ENCODE measurements around the gene PDZRN3.

The PDZRN3 gene

DNA sequence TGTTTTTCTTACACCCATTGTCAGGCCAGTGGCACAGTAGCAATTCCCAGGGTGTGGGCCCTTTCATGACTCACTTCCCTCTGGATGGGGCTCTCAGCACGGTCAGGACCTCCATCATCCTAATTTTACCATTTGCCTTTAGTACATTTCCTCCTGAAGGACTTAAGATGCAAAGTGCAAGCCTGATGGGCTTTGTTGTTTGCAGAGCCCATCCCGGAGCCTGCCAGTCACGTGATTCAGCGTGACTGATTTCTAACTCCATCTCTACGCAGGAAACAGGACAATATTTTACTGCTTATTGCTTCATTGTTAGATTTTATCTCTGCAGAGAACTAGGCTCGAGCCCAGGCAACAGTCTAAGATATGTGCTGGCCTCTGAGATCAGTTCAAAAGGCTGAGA, 223.7 kb downstream of the PDZRN3 start:
- no peak overlapping the region for H3K27ac Mint-ChIP-seq
- H3K27me3 Mint-ChIP-seq, result no peaks in the 10 kb centered on the region
- no peaks in the 10 kb centered on the region for H3K4me1 Mint-ChIP-seq (ENCODE audit: low read depth)
- no peaks in the 10 kb centered on the region for H3K36me3 Mint-ChIP-seq (ENCODE audit: low read depth)
- no peak overlapping the region for H3K4me3 Mint-ChIP-seq
- H3K9me3 Mint-ChIP-seq, result no peaks in the 10 kb centered on the region

DNA sequence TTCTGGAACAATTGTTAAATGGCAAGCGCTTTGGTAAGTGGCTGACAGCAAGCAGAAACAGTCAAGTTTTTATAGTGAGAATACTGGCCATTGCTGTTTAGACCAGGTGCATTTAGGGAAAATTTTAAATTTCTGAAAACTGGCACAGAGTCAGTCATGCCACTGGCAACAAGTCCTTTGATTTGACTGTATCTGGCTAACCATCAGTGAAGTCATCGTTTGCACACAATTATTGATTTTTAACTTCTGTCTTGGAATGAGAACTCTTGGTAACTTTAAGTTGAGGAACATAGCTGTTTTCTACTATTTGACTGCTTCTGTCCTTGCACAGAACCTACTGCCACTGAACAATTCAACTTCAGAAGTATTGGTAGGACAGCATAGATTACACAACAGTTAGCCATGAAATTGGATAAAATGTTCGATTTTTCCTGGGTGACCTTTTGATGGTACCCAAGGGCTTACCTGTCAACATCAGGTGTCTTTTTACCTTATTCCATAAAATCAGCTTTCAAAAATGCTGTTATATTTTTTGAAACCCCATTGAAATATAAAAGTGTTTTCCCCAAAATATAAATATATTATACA, 225.0 kb downstream of the PDZRN3 start:
- H3K36me3 Mint-ChIP-seq (ENCODE audit: low read depth), result no peaks in the 10 kb centered on the region
- no peak overlapping the region for H3K27ac Mint-ChIP-seq
- no peaks in the 10 kb centered on the region for H3K4me1 Mint-ChIP-seq (ENCODE audit: low read depth)
- no peaks in the 10 kb centered on the region for H3K27me3 Mint-ChIP-seq
- no peak overlapping the region for H3K4me3 Mint-ChIP-seq
- H3K9me3 Mint-ChIP-seq, result no peaks in the 10 kb centered on the region

DNA sequence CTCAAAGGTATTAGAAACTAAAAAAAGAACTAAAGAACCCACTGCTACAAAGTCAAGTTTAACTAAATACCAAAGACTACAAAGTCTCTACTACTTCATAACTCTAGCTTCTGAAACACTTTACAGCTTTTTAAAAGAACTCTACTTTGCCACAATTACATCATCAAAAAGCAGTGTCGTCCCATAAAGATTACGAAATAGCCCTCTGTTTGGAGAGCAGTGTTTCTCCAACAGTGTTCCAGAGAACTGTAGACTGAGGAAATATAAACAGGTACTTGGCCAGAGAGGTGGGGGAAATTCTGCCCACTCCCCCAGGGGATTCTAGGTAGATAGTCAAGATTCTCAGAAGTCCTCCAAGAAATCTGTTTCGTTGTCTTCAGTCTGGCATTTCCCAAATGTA, 225.6 kb downstream of the PDZRN3 start:
- Mint-ChIP-seq H3K9me3 (no peaks in the 10 kb centered on the region), H3K36me3 (ENCODE audit: low read depth) (no peaks in the 10 kb centered on the region), H3K4me1 (ENCODE audit: low read depth) (no peaks in the 10 kb centered on the region), H3K27me3 (no peaks in the 10 kb centered on the region), H3K27ac (no peak overlapping the region), H3K4me3 (no peak overlapping the region)

DNA sequence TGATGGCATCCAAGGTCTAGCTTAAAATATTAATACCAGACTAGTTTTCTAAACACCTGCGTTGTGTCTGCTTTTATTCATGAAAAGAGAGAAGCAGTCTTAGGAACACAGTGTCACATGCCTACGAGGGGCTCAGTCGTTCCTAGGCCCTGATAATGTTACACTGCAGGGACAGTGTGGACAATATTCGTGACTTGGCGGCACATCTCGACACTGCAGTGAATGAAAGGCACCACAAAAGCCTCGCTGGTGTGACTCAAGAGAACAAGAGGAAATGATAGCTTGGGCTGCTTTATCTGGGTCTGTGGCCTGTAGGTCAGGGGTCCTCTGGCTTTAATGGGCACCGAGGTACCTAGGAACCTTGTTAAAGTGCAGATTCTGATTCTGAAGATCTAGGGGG, 226.7 kb downstream of the PDZRN3 start:
- Mint-ChIP-seq H3K4me1 (ENCODE audit: low read depth) (no peaks in the 10 kb centered on the region), H3K36me3 (ENCODE audit: low read depth) (no peaks in the 10 kb centered on the region), H3K4me3 (no peak overlapping the region), H3K27ac (no peak overlapping the region), H3K9me3 (no peaks in the 10 kb centered on the region), H3K27me3 (no peaks in the 10 kb centered on the region)

DNA sequence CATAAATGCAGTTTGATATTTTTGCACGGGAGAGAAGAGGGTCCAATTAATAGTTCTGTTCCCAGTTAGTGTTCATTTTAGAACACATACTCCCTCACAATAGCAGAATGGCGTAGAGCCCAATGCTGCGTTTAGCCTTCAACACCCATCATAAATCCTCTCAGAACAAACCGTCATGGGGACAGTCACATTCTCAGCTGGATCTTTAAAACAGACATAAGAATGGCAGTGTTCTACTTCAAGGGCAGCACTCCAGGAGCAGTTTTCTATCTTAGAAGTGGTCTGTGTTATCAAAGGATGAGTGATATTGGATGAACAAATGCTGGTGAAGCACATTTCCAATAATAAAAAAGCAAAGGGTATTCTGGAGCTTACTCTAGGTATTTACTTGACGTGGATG, 230.5 kb downstream of the PDZRN3 start:
- Mint-ChIP-seq H3K4me1 (ENCODE audit: low read depth) (no peaks in the 10 kb centered on the region), H3K36me3 (ENCODE audit: low read depth) (no peaks in the 10 kb centered on the region), H3K9me3 (no peaks in the 10 kb centered on the region), H3K27me3 (no peaks in the 10 kb centered on the region), H3K27ac (no peak overlapping the region), H3K4me3 (no peak overlapping the region)

DNA sequence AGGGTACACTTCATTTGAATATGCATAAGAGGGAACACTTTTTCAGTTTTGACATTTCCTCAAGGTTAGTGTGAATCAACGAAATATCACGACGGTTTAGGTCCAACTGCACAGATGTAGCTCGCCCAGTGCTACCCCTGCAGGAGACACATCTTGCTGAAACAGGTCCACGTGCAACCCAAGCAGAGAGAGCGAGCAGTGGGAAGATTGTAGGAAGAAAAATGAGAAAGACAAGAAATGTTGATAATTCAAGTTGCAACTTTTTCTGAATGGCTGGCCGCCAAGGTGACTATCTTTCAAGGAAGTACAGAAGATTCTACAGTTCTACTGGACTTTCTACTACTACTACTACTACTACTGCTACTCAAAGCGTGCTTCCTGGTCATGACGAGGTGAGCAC, 231.7 kb downstream of the PDZRN3 start:
- no peaks in the 10 kb centered on the region for H3K36me3 Mint-ChIP-seq (ENCODE audit: low read depth)
- no peaks in the 10 kb centered on the region for H3K27me3 Mint-ChIP-seq
- H3K4me1 Mint-ChIP-seq (ENCODE audit: low read depth), result no peaks in the 10 kb centered on the region
- H3K9me3 Mint-ChIP-seq, result no peaks in the 10 kb centered on the region
- H3K4me3 Mint-ChIP-seq, result no peak overlapping the region
- no peak overlapping the region for H3K27ac Mint-ChIP-seq

DNA sequence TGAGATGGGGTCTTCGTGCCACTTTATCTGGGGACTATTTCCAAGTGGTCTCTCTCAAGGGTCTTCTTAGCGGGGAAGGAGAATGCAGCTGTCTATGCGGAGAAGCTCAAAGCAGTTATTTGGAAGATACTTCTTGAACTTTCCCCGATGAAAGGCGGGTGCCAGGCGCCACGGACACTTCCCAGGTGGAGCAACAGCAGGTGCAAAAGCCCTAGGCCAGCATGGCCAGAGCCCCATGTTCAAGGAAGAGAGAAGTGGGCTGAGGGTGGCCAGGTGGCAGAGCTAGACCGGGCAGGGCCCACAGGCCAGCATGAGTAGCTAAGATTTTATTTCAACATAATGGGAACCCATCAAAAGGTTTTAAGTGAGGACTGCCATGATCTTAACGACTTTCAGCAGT, 232.8 kb downstream of the PDZRN3 start:
- no peaks in the 10 kb centered on the region for H3K36me3 Mint-ChIP-seq (ENCODE audit: low read depth)
- no peak overlapping the region for H3K4me3 Mint-ChIP-seq
- H3K27me3 Mint-ChIP-seq, result no peaks in the 10 kb centered on the region
- H3K4me1 Mint-ChIP-seq (ENCODE audit: low read depth), result no peaks in the 10 kb centered on the region
- no peak overlapping the region for H3K27ac Mint-ChIP-seq
- H3K9me3 Mint-ChIP-seq, result no peaks in the 10 kb centered on the region

DNA sequence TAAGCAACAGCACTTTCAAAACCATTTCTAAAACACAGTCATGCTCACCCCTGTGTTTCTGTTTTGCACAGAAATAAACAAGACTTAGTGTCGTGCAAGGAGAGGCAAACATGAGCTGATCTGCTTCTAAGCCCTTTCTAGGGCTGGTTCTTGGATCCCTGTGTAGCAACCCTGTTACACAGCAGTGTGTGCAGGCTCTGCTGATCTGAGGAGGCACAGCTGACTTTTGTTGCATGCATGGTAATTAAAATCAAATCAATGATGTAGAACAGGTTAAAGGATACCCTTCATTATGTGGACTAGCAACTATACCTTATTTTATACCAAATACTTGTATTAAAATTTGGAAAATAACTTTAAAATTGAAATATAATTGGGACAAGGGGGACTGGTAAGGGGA, 234.8 kb downstream of the PDZRN3 start:
- H3K27ac Mint-ChIP-seq, result no peak overlapping the region
- H3K36me3 Mint-ChIP-seq (ENCODE audit: low read depth), result no peaks in the 10 kb centered on the region
- no peaks in the 10 kb centered on the region for H3K27me3 Mint-ChIP-seq
- H3K4me3 Mint-ChIP-seq, result no peak overlapping the region
- H3K9me3 Mint-ChIP-seq, result no peaks in the 10 kb centered on the region
- H3K4me1 Mint-ChIP-seq (ENCODE audit: low read depth), result no peaks in the 10 kb centered on the region

DNA sequence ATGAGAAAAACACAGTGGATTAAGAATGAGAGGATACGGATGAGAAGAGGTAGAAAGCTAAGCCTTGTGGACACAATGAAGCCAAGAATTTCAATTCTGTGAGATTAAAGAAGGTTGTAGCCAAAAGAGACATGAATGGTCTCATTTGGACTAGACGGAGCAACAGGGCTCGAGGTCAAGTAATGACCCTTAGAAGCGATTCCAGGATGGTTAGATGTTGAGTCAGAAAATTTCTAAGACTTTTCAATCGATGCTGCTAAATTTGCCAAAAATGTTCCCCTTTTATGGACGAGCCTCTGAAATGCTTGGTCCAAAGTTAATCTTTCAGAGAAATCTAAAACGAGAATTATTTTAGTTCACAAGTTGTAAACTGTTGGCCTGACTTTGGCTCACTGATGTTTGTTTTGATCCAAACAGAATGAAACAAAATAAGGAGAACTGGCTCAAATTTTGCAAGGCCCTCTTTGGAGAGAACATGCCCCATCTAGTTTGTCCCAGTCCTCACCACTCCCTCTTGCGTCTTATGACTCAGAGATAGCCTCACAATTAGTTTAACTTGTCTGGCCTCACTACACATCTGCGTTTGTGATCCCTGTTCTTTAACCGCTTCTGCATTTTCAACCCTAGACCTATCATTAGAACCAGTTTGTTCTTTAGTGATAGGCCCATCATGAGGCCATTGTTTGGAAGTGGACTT, 235.5 kb downstream of the PDZRN3 start:
- Mint-ChIP-seq H3K36me3 (ENCODE audit: low read depth) (no peaks in the 10 kb centered on the region), H3K9me3 (no peaks in the 10 kb centered on the region), H3K4me3 (no peak overlapping the region), H3K4me1 (ENCODE audit: low read depth) (no peaks in the 10 kb centered on the region), H3K27ac (no peak overlapping the region), H3K27me3 (no peaks in the 10 kb centered on the region)

DNA sequence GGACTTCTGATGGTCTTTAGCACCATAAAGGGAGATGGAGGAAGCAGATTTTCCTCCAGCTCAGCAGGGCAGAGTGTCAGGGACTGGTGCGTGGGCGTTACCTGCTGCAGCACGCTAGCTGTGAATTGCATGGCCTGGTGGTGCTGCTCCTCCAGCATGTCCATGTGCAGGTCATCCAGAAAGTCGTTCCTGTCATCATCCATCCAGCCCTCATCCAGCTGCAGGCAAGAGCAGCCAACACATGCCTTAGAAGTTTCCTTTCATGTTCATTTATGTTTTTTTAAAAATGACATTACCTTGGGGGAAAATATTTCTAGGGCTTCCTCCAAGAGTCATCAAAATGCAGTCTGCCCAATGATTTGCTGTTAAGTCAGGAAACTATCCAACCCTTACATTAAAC, 239.2 kb downstream of the PDZRN3 start:
- Mint-ChIP-seq H3K4me3 (no peak overlapping the region), H3K9me3 (peaks cover 12% of the 10 kb centered on the region), H3K4me1 (ENCODE audit: low read depth) (no peaks in the 10 kb centered on the region), H3K27ac (no peak overlapping the region), H3K36me3 (ENCODE audit: low read depth) (no peaks in the 10 kb centered on the region), H3K27me3 (no peaks in the 10 kb centered on the region)

DNA sequence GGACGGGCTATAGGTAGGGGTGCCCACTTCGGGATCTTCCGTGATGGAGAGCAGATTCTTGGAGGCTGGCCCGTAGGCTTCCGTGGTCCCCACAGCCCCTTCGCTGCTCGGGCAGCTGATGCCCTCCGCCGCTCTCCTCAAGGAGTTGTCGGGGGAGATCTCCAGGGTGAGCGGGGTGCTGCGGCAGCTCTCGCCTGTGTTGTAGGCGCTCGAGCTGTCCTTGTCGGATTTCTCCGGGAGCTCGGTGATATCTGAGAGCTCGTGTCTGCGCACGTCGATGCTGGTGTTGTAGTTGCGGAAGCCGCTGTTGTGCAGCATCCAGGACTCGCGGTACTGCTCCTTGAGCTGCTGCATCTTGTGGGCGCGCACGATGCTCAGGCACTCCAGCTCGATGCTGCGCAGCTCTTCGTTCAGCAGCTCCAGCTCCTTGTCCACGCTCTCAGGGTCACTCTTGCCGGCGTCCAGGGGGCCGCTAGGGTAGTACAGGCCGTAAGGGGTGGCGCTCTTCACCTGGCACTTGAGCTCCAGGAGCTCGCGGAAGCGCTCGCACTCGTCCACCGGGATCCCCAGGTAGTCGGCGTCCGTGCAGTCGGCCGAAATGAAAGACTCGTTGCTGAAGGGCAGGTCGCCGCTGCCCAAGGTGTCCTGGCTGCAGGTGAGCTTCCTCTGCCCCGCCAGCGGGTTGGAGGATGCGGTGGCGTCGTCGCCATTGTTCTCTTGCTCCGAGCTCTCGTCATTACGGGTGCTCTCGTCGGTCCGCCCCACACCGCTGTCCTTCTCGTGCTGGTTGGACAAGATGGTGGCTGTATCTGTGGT, 240.4 kb downstream of the PDZRN3 start:
- Mint-ChIP-seq H3K4me1 (ENCODE audit: low read depth) (no peaks in the 10 kb centered on the region), H3K9me3 (peaks cover 12% of the 10 kb centered on the region), H3K27me3 (no peaks in the 10 kb centered on the region), H3K27ac (no peak overlapping the region), H3K36me3 (ENCODE audit: low read depth) (no peaks in the 10 kb centered on the region), H3K4me3 (no peak overlapping the region)

DNA sequence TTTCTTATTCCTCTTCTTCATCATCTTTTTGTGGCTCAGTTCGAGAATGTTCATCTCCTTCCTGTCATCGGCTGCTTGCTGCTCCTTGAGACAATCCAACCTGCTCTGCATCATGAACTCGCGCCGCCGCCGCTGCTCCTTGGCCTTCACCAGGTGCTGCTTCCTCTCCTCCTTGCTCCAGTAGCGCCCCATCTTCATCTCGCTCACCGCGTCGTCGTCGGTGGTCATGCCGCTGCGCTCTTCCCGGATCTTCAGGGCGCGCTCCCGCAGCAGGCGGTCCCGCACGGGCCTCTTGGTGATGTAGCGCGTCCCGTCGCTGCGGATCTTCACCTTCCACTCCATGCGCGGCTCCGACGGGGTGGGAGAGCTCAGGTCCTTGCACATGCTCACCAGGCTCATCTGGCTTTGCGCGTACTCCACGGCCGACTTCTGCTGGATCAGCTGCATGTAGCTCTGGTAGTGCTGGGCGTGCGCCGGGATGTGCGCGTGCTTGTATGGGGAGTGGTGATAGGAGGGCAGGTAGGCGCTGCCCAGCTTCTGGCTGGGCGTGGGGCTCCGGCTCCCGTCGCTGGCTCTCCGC, 241.2 kb downstream of the PDZRN3 start:
- Mint-ChIP-seq H3K27ac (no peak overlapping the region), H3K27me3 (no peaks in the 10 kb centered on the region)

DNA sequence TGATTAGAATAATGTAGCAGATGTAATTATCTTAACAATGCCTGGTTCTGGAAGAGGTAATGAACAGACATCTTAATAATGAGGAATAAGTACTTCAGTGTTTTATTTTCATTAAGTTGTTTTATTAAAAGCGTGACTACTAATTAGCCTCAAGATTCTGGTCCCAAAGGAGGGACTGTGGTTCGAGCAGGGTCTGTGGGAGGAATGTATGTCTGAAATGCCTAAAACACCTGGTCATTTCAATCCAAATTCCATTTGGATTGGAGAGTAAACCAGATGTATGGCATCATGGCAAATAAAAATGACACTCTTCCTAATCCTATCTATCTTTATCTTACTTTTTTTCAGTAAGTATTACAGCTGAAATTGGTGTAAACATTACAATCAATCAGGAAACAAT, 243.2 kb downstream of the PDZRN3 start:
- Mint-ChIP-seq H3K27ac (no peak overlapping the region), H3K27me3 (no peaks in the 10 kb centered on the region), H3K9me3 (peaks cover 12% of the 10 kb centered on the region), H3K4me3 (no peak overlapping the region), H3K36me3 (ENCODE audit: low read depth) (no peaks in the 10 kb centered on the region), H3K4me1 (ENCODE audit: low read depth) (no peaks in the 10 kb centered on the region)

More for the DNA sequence above, 241.2 kb downstream of the PDZRN3 start:
- no peaks in the 10 kb centered on the region for H3K36me3 Mint-ChIP-seq (ENCODE audit: low read depth)
- no peaks in the 10 kb centered on the region for H3K4me1 Mint-ChIP-seq (ENCODE audit: low read depth)
- H3K4me3 Mint-ChIP-seq, result no peak overlapping the region
- H3K9me3 Mint-ChIP-seq, result peaks cover 12% of the 10 kb centered on the region

DNA sequence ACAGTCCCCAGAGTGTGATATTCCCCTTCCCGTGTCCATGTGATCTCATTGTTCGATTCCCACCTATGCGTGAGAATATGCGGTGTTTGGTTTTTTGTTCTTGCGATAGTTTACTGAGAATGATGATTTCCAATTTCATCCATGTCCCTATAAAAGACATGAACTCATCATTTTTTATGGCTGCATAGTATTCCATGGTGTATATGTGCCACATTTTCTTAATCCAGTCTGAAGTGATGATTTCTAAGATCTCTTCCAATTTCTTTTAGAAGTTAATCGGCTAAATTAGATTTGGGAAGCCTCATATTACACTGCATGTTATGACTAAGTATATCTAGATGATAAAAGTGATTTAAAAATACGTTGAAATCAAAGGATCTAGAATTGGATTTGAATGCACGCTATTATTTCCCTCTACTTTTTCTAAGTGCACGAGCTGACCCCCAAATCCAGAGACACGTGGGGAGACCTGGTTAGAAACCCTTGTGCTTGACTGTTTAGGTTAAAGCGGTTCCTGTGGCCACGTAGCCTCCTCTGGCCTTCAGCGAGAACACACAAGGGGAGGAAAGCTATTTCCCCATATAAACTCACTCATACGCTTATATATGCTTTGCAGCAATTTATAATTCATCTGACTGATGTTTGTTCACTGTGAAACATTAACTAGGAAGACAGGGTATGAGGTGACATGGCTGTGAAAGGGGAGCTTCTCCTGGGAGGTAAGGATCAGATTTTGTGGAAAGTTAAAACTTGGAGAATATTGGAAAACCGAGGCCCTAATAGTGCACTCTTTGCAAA, 243.8 kb downstream of the PDZRN3 start:
- Mint-ChIP-seq H3K27me3 (no peaks in the 10 kb centered on the region), H3K4me3 (no peak overlapping the region), H3K9me3 (peaks cover 12% of the 10 kb centered on the region), H3K4me1 (ENCODE audit: low read depth) (no peaks in the 10 kb centered on the region), H3K27ac (no peak overlapping the region), H3K36me3 (ENCODE audit: low read depth) (no peaks in the 10 kb centered on the region)

Measured in stimulated activated naive CD8-positive, alpha-beta T cell treated with anti-CD3 and anti-CD28 coated beads, Interleukin-15, Interleukin-2, amounts not matched to agents 100 ng/mL and 50 ng/mL, for 24 hours (primary cell).